NCI-H1930 (cell line): ENCODE measurements around the gene PRSS8.
"Not testable (repeated sequence)": the region's sequence is repeated elsewhere in the genome, so short reads cannot be mapped to it uniquely, and the experiment has no call there.

Experiments used
- DNase-seq, 2 experiments: peaks; one replicate each; lab custom pipeline; 2025; lab: John Stamatoyannopoulos, UW

PRSS8 gene

GRCh38 chr16:31144418-31144817 lies 8.9 kb upstream of the PRSS8 start:
- not testable (repeated sequence) for DNase-seq

- DNase-seq: no peak
Observed at GRCh38 chr16:31143694-31144148, 8.2 kb upstream of the PRSS8 start.

GRCh38 chr16:31143011-31143693 lies 7.6 kb upstream of the PRSS8 start:
- DNase-seq: no peak

- DNase-seq: peak; percentile 99
Observed at GRCh38 chr16:31142109-31143010, 6.8 kb upstream of the PRSS8 start.

- no peak for DNase-seq
Observed at GRCh38 chr16:31141489-31142108, 6.1 kb upstream of the PRSS8 start.

- DNase-seq: not testable (repeated sequence)
Observed at GRCh38 chr16:31141071-31141469, 5.5 kb upstream of the PRSS8 start.

- DNase-seq: no peak
Observed at GRCh38 chr16:31138621-31139578, 3.4 kb upstream of the PRSS8 start.

GRCh38 chr16:31136822-31137499 lies 1.4 kb upstream of the PRSS8 start:
- not testable (repeated sequence) for DNase-seq

GRCh38 chr16:31136287-31136662 lies 748 bp upstream of the PRSS8 start:
- DNase-seq: no peak

GRCh38 chr16:31134625-31135534 lies 647 bp downstream of the PRSS8 start:
- DNase-seq: no peak

GRCh38 chr16:31134091-31134571 lies 1.4 kb downstream of the PRSS8 start:
- no peak for DNase-seq

GRCh38 chr16:31133046-31133501 lies 2.5 kb downstream of the PRSS8 start:
- DNase-seq: no peak

GRCh38 chr16:31132303-31132979 lies 3.1 kb downstream of the PRSS8 start:
- no peak for DNase-seq

- no peak for DNase-seq
Observed at GRCh38 chr16:31131841-31132271, 3.7 kb downstream of the PRSS8 start.

GRCh38 chr16:31131416-31131815 lies 4.1 kb downstream of the PRSS8 start:
- no peak for DNase-seq

GRCh38 chr16:31130899-31131298 lies 4.6 kb downstream of the PRSS8 start:
- no peak for DNase-seq

- no peak for DNase-seq
Observed at GRCh38 chr16:31130336-31130891, 5.1 kb downstream of the PRSS8 start.

- no peak for DNase-seq
Observed at GRCh38 chr16:31129568-31130335, 5.8 kb downstream of the PRSS8 start.
